ENCODE measurements around the gene MYMX.
"Not testable (repeated sequence)": the region's sequence is repeated elsewhere in the genome, so short reads cannot be mapped to it uniquely, and the experiment has no call there.

Gene MYMX

DNA sequence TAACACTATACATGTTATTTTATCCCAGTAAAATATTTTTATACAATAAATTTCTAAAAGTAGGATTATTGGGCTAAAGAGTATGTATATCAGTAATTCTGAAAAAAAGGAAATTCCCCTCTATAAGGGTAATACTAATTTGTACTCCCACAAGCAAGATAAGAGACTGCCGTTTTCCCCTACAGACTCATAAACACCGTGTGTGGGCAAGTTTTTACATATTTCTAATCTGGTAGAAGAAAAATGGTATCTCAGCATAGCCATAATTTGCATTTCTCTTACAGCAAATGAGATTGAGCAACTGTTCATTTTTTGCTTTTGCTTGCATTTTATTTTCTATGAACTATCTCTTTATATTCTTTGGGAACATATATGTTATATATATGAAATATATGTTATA lies 26.0 kb upstream of the MYMX start:
- H3K4me3 ChIP-seq (ENCODE audit: low read depth, low read length) = no peak overlapping the region
- TF ChIP-seq, protein P1, sequence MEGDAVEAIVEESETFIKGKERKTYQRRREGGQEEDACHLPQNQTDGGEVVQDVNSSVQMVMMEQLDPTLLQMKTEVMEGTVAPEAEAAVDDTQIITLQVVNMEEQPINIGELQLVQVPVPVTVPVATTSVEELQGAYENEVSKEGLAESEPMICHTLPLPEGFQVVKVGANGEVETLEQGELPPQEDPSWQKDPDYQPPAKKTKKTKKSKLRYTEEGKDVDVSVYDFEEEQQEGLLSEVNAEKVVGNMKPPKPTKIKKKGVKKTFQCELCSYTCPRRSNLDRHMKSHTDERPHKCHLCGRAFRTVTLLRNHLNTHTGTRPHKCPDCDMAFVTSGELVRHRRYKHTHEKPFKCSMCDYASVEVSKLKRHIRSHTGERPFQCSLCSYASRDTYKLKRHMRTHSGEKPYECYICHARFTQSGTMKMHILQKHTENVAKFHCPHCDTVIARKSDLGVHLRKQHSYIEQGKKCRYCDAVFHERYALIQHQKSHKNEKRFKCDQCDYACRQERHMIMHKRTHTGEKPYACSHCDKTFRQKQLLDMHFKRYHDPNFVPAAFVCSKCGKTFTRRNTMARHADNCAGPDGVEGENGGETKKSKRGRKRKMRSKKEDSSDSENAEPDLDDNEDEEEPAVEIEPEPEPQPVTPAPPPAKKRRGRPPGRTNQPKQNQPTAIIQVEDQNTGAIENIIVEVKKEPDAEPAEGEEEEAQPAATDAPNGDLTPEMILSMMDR (IDR thresholded peaks at IDR 0.05; ENCODE audit: low read depth, low read length) = no peak
- no peak for TF ChIP-seq POLR2A (IDR thresholded peaks at IDR 0.05; ENCODE audit: extremely low read depth, insufficient read length)
- TF ChIP-seq, protein P2, sequence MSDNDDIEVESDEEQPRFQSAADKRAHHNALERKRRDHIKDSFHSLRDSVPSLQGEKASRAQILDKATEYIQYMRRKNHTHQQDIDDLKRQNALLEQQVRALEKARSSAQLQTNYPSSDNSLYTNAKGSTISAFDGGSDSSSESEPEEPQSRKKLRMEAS (IDR thresholded peaks at IDR 0.05; ENCODE audit: low read depth, low read length) = no peak
- no peak for DNase-seq (ENCODE audit: low read depth)

DNA sequence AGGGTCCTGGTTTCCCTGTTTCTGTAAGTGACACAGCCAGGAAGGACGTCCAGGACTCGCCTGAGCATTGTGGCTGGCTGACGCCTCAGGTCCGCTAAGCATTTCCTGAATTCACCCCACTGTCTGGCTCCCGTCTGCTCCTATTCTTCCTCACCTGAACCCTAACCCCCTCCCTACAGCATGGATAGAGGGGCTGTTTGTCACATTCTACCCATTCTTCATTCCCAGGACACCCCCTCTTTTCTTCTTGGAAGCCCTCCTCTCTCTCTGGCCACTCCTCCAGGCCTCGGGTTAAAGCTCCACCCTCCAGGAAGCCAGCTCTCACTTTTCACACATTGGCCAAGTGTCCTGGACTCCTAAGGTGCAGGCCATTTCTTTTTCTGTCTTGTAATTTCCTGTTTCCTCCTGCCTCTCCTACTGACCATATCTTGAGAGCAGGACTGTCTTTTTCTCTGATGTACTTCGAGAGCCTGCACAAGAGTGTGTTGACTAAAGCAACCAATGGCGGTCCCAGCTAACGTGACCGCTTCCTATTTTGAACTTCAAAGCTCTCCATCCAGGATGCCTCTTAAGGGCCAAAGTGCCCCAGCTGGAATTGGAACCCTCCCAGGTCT lies 24.2 kb upstream of the MYMX start:
- TF ChIP-seq, protein P1 (IDR thresholded peaks at IDR 0.05; ENCODE audit: low read depth, low read length) = no peak
- no peak for TF ChIP-seq MYC (IDR thresholded peaks at IDR 0.05; ENCODE audit: low read depth, low read length)
- TF ChIP-seq, protein P2 (IDR thresholded peaks at IDR 0.05; ENCODE audit: low read depth, low read length) = no peak
- no peak for DNase-seq (ENCODE audit: low read depth)
- H3K4me3 ChIP-seq (ENCODE audit: low read depth, low read length) = no peak overlapping the region

DNA sequence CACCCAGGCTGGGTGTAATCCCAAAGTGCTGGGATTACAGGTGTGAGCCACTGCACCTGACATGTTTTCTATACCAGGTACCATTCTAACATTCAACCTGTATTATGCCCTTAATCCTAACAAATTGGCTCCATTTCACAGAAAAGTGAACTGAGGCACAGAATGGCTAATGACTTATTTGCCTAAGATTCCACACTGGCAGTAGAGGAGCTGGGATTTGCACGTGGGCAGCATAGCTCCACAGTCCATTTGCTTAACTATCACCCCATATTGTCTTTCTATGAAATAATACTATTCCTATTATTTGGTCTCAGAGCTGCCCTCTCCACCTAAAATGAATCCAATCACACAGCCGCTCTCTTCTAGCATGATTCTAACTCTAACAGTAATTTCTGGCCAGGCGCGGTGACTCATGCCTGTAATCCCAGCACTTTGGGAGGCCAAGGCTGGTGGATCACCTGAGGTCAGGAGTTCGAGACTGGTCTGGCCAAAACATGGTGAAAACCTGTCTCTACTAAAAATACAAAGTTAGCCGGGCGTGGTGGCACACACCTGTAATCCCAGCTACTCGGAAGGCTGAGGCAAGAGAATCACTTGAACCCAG lies 23.3 kb upstream of the MYMX start:
- DNase-seq (ENCODE audit: low read depth) = no peak
- H3K4me3 ChIP-seq (ENCODE audit: low read depth, low read length) = no peak overlapping the region
- TF ChIP-seq, protein P2 (IDR thresholded peaks at IDR 0.05; ENCODE audit: low read depth, low read length) = no peak
- TF ChIP-seq, protein P1 (IDR thresholded peaks at IDR 0.05; ENCODE audit: low read depth, low read length) = no peak
- TF ChIP-seq MYC (IDR thresholded peaks at IDR 0.05; ENCODE audit: low read depth, low read length) (no peak), POLR2A (IDR thresholded peaks at IDR 0.05; ENCODE audit: extremely low read depth, insufficient read length) (no peak)

DNA sequence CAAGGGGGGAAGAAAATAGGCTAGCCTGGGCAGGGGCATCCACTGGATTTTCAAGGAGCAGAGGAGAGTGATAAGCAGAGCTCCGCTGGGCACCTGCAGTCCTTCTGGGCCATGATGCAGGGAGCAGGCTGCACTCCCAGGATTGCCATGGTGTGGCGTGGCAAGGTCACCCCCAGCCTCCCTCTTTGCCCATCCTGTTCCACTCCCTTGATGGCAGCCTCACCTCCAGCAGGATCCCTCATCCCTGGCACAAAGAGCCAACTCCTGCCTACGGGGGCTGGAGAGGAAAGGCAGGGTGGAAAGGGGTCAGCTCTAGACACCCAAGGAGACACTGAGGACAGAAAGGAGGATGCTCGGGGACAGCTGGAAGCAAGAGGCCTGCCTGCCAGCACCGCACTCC lies 22.4 kb upstream of the MYMX start:
- TF ChIP-seq, protein P2 (IDR thresholded peaks at IDR 0.05; ENCODE audit: low read depth, low read length) = no peak
- TF ChIP-seq MYC (IDR thresholded peaks at IDR 0.05; ENCODE audit: low read depth, low read length) (no peak), POLR2A (IDR thresholded peaks at IDR 0.05; ENCODE audit: extremely low read depth, insufficient read length) (no peak)
- TF ChIP-seq, protein P1 (IDR thresholded peaks at IDR 0.05; ENCODE audit: low read depth, low read length) = no peak
- DNase-seq (ENCODE audit: low read depth) = no peak

DNA sequence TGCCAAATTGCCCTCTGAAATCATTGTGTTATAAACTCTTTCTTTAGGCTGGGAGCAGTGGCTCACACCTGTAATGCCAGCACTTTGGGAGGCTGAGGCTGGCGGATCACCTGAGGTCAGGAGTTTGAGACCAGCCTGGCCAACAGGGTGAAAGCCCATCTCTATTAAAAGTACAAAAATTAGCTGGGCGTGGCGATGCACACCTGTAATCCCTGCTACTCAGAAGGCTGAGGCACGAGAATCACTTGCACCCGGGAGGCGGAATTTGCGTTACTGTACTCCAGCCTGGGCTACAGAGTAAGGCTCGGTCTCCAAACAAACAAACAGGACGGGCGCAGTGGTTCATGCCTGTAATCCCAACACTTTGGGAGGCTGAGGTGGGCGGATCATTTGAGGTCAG lies 20.4 kb upstream of the MYMX start:
- not testable (repeated sequence) for DNase-seq (ENCODE audit: low read depth); H3K4me3 ChIP-seq (ENCODE audit: low read depth, low read length)

More for the DNA sequence above, 22.4 kb upstream of the MYMX start:
- no peak overlapping the region for H3K4me3 ChIP-seq (ENCODE audit: low read depth, low read length)

DNA sequence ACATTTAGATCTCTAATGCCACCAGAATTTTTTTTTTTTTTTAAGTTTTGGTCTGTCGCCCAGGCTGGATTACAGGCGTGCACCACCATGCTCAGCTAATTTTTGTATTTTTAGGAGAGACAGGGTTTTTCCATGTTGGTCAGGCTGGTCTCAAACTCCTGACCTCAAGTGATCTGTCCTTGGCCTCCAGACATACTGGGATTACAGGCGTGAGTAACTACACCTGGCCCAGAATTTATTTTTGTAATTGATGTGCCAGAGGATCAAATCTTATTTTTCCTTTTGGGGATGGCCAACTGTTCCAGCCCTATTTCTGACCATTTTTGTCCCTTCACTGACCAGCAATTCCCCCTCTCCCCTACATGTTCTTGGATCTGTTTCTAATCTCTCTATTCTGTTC lies 18.0 kb upstream of the MYMX start:
- TF ChIP-seq, protein P2 (IDR thresholded peaks at IDR 0.05; ENCODE audit: low read depth, low read length) = no peak
- TF ChIP-seq POLR2A (IDR thresholded peaks at IDR 0.05; ENCODE audit: extremely low read depth, insufficient read length) = no peak
- TF ChIP-seq MYC (IDR thresholded peaks at IDR 0.05; ENCODE audit: low read depth, low read length) = no peak
- TF ChIP-seq, protein P1 (IDR thresholded peaks at IDR 0.05; ENCODE audit: low read depth, low read length) = no peak
- DNase-seq (ENCODE audit: low read depth) = no peak
- no peak overlapping the region for H3K4me3 ChIP-seq (ENCODE audit: low read depth, low read length)

Data from NB4 (cell line).